Fibroblast of lung (primary cell): Measurements from ENCODE around the gene ZFTA.

Experiments used
- EZH2 ChIP-seq: IDR thresholded peaks from 2 replicates; pipeline ENCODE4 v1.5.1; 2012; ENCODE audit warnings: low read length, control low read depth, mild to moderate bottlenecking; ENCODE audit errors: missing control alignments
- TF ChIP-seq, protein P1 (sequence below), 2 donors: IDR thresholded peaks in 1 of 2; conservative IDR thresholded peaks in 1 of 2; 1 replicate in 1 of 2; 2 replicates in 1 of 2; pipeline ENCODE4 v1.5.1; 2011 to 2012; ENCODE audit warnings: low read length in 2 of 2, control low read depth in 1 of 2, inconsistent platforms in 1 of 2, low read depth in 1 of 2, mild to moderate bottlenecking in 1 of 2

DNA sequence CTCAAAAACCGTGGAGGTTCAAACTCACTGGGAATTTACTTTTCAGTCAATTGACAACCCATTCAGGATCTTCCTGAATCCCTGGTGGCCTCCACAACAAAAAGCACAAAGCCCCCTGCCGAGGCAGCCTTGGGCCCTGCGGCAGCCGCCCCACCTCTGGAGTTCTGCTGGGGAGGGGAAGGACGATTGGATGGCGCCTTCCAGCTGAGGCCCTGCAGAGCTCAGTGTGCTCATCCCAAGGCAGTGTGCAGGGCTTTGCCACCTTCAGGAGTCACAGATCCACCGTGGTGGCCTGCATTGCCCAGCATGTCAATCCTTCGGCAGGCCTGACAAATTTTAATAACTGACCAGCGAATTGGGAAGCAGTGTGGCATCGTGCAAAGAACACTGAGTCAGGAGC, 7.4 kb downstream of the ZFTA start:
- TF ChIP-seq, protein P1, sequence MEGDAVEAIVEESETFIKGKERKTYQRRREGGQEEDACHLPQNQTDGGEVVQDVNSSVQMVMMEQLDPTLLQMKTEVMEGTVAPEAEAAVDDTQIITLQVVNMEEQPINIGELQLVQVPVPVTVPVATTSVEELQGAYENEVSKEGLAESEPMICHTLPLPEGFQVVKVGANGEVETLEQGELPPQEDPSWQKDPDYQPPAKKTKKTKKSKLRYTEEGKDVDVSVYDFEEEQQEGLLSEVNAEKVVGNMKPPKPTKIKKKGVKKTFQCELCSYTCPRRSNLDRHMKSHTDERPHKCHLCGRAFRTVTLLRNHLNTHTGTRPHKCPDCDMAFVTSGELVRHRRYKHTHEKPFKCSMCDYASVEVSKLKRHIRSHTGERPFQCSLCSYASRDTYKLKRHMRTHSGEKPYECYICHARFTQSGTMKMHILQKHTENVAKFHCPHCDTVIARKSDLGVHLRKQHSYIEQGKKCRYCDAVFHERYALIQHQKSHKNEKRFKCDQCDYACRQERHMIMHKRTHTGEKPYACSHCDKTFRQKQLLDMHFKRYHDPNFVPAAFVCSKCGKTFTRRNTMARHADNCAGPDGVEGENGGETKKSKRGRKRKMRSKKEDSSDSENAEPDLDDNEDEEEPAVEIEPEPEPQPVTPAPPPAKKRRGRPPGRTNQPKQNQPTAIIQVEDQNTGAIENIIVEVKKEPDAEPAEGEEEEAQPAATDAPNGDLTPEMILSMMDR (conservative IDR thresholded peaks at IDR 0.05 in 1 of 2, IDR thresholded peaks at IDR 0.05 in 1 of 2; ENCODE audit: low read depth in 1 of 2, low read length in 2 of 2): no peak
- TF ChIP-seq EZH2: no peak
